Fibroblast of lung (primary cell): ENCODE results near the gene HRH1.

Experiments
- CTCF ChIP-seq, 2 donors: IDR thresholded peaks in 1 of 2; conservative IDR thresholded peaks in 1 of 2; 1 replicate in 1 of 2; 2 replicates in 1 of 2; pipeline ENCODE4 v1.5.1; 2011 to 2012; ENCODE audit warnings: low read length in 2 of 2, control low read depth in 1 of 2, inconsistent platforms in 1 of 2, low read depth in 1 of 2, mild to moderate bottlenecking in 1 of 2
- EZH2 ChIP-seq: IDR thresholded peaks from 2 replicates; pipeline ENCODE4 v1.5.1; 2012; ENCODE audit warnings: low read length, control low read depth, mild to moderate bottlenecking; ENCODE audit errors: missing control alignments

GRCh38 chr3:11154036-11154952, at the start of gene HRH1:
- TF ChIP-seq CTCF (conservative IDR thresholded peaks at IDR 0.05 in 1 of 2, IDR thresholded peaks at IDR 0.05 in 1 of 2; ENCODE audit: low read depth in 1 of 2, low read length in 2 of 2) (no peak), EZH2 (no peak)
